Measurements from ENCODE around the gene SENP7.

SENP7 gene

DNA sequence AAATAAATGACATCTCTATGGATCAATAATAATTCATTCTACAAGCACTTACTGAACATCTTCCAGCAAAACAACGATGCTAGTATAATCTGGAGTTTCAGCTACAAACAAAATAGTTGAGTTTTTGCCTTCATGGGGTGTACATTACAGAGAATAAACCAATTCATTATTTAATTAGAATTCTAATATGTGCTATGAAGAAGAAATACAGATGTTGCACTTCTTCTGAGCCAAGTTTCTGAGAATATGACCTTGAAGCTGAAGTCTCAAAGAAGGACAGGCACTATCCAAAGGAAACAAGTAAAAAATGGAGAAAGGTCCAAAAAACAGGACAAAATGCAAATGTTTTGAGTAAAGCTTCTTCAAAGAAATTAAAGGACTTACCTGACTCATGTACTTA is 94.2 kb downstream of the SENP7 start:
- Histone ChIP-seq H3K4me2 (no peak overlapping the region), H3K36me3 (ENCODE audit: insufficient read depth) (no peaks in the 10 kb centered on the region), H4K20me1 (ENCODE audit: insufficient read depth) (no peaks in the 10 kb centered on the region), H3K27me3 (ENCODE audit: insufficient read depth, low read depth) (no peaks in the 10 kb centered on the region), H3K4me3 (IDR thresholded peaks at IDR 0.05; ENCODE audit: insufficient read depth, low read depth, low read length) (no peak overlapping the region), H3K79me2 (ENCODE audit: insufficient read depth, low read depth) (no peaks in the 10 kb centered on the region), H2AFZ (ENCODE audit: low read depth) (no peak overlapping the region), H3K27ac (no peak overlapping the region), H3K9ac (no peak overlapping the region), H3K4me1 (ENCODE audit: low read depth, poor library complexity, severe bottlenecking) (no peaks in the 10 kb centered on the region)
- TF ChIP-seq, protein P1, sequence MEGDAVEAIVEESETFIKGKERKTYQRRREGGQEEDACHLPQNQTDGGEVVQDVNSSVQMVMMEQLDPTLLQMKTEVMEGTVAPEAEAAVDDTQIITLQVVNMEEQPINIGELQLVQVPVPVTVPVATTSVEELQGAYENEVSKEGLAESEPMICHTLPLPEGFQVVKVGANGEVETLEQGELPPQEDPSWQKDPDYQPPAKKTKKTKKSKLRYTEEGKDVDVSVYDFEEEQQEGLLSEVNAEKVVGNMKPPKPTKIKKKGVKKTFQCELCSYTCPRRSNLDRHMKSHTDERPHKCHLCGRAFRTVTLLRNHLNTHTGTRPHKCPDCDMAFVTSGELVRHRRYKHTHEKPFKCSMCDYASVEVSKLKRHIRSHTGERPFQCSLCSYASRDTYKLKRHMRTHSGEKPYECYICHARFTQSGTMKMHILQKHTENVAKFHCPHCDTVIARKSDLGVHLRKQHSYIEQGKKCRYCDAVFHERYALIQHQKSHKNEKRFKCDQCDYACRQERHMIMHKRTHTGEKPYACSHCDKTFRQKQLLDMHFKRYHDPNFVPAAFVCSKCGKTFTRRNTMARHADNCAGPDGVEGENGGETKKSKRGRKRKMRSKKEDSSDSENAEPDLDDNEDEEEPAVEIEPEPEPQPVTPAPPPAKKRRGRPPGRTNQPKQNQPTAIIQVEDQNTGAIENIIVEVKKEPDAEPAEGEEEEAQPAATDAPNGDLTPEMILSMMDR (conservative IDR thresholded peaks at IDR 0.05; ENCODE audit: low read depth, low read length): no peak

DNA sequence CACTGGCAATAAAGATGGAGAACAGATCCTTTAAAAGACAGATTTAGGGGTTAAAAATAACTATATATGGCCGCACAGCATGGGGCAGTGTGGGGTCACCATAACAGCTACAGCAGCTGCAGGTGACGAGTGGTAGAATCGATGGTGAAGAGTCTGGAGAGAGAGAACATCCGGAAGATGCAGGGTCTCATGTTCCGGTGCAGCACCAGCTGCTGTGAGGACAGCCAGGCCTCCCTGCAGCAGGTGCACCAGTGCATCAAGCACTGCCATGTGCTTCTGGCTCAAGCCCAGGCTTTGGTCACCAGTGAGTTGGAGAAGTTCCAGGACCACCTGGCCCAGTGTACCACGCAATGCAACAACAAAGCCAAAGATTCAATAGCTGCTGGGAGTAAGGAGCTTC is 98.9 kb downstream of the SENP7 start:
- Histone ChIP-seq H4K20me1 (ENCODE audit: insufficient read depth) (no peaks in the 10 kb centered on the region), H3K27me3 (ENCODE audit: insufficient read depth, low read depth) (no peaks in the 10 kb centered on the region), H3K36me3 (ENCODE audit: insufficient read depth) (no peaks in the 10 kb centered on the region), H3K79me2 (ENCODE audit: insufficient read depth, low read depth) (no peaks in the 10 kb centered on the region), H3K4me2 (no peak overlapping the region), H2AFZ (ENCODE audit: low read depth) (no peak overlapping the region), H3K4me3 (IDR thresholded peaks at IDR 0.05; ENCODE audit: insufficient read depth, low read depth, low read length) (no peak overlapping the region), H3K27ac (no peak overlapping the region), H3K9ac (no peak overlapping the region), H3K4me1 (ENCODE audit: low read depth, poor library complexity, severe bottlenecking) (no peaks in the 10 kb centered on the region)
- TF ChIP-seq, protein P1 (conservative IDR thresholded peaks at IDR 0.05; ENCODE audit: low read depth, low read length): no peak

DNA sequence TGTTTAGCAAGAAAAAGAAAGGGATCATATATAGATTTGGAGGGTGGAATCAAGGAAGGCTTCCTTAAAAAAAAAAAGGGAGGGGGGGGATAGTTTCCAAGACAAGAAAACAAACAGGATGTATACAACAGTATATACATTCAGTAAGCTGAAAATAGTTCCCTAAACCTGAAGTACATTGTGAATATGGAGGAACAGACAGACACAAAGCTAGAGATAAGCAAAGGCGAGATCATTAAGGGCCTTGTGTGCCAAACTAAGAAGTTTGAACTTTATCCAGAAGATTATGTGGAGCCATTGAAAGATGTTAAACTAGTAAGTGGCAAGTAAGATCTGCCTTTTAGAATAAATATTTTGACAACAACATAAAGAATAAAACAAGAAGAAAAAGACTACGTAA is 99.4 kb downstream of the SENP7 start:
- TF ChIP-seq, protein P1 (conservative IDR thresholded peaks at IDR 0.05; ENCODE audit: low read depth, low read length): no peak
- no peak overlapping the region for H3K4me2 ChIP-seq

DNA sequence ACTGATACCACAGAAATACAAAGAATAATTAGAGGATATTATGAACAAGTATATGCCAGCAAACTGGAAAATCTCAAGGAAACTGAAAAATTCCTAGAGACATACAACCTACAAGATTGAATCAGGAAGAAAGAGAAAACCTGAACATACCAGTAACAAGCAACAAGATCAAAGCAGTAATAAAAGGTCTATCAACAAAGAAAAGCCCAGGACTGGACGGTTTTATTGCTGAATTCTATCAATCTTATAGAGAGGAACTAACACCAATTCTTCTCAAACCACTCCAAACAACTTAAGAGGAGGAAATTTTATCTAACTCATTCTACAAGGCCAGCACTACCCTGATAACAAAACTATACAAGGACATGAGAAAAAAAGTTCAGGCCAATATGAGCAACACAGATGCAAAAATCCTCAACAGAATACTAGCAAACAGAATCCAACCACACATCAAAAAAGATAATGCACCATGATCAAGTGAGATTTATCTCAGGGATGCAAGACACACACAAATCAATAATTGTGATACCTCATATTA is 121.5 kb downstream of the SENP7 start:
- H3K9ac ChIP-seq: no peak overlapping the region
- peaks cover 6% of the 10 kb centered on the region for H3K4me1 ChIP-seq (ENCODE audit: low read depth, poor library complexity, severe bottlenecking)
- TF ChIP-seq, protein P1 (conservative IDR thresholded peaks at IDR 0.05; ENCODE audit: low read depth, low read length): no peak
- no peaks in the 10 kb centered on the region for H4K20me1 ChIP-seq (ENCODE audit: insufficient read depth)
- no peak overlapping the region for H3K27ac ChIP-seq
- H3K36me3 ChIP-seq (ENCODE audit: insufficient read depth): no peaks in the 10 kb centered on the region
- H3K27me3 ChIP-seq (ENCODE audit: insufficient read depth, low read depth): no peaks in the 10 kb centered on the region
- no peak overlapping the region for H2AFZ ChIP-seq (ENCODE audit: low read depth)
- H3K4me3 ChIP-seq (IDR thresholded peaks at IDR 0.05; ENCODE audit: insufficient read depth, low read depth, low read length): no peak overlapping the region
- no peak overlapping the region for H3K4me2 ChIP-seq
- H3K79me2 ChIP-seq (ENCODE audit: insufficient read depth, low read depth): no peaks in the 10 kb centered on the region

More for the DNA sequence above, 99.4 kb downstream of the SENP7 start:
- H3K36me3 ChIP-seq (ENCODE audit: insufficient read depth): no peaks in the 10 kb centered on the region
- no peaks in the 10 kb centered on the region for H3K27me3 ChIP-seq (ENCODE audit: insufficient read depth, low read depth)
- H3K4me3 ChIP-seq (IDR thresholded peaks at IDR 0.05; ENCODE audit: insufficient read depth, low read depth, low read length): no peak overlapping the region
- H4K20me1 ChIP-seq (ENCODE audit: insufficient read depth): no peaks in the 10 kb centered on the region
- no peak overlapping the region for H2AFZ ChIP-seq (ENCODE audit: low read depth)
- H3K79me2 ChIP-seq (ENCODE audit: insufficient read depth, low read depth): no peaks in the 10 kb centered on the region
- H3K27ac ChIP-seq: no peak overlapping the region
- no peak overlapping the region for H3K9ac ChIP-seq
- H3K4me1 ChIP-seq (ENCODE audit: low read depth, poor library complexity, severe bottlenecking): no peaks in the 10 kb centered on the region

Measured in KMS-11 (cell line).